GM23338 (cell line): ENCODE measurements around the gene COX7A2. TPM values are rescaled to one million over a fixed set of nuclear protein-coding genes. Genes with fewer than 3 reads are reported as not detected.
A peak's percentile ranks its signal among the peaks of the same experiment; 100 is the strongest.

Experiments
- ATAC-seq: fragments of 200-7000 bp; cut with Tn5 transposase; 3 replicates; pipeline ENCODE4 v1.9.1; 2020
- DNase-seq: peaks from one replicate; pipeline ENCODE4 v3.0.0-alpha.2; 2015; ENCODE audit warnings: low spot score
- H2AFZ ChIP-seq: fragments of 200-600 bp; sonication (generic); 2 replicates; pipeline ENCODE4 v1.8.0; 2016; ENCODE audit warnings: antibody characterized with exemption, mild to moderate bottlenecking, moderate library complexity
- H3F3A ChIP-seq: fragments of 200-600 bp; sonication (generic); replicated peaks from 2 replicates; pipeline ENCODE4 v1.8.0; 2017; ENCODE audit warnings: antibody characterized with exemption, mixed run types, low read depth
- H3K27ac ChIP-seq: fragments of 200-600 bp; sonication (generic); 2 replicates; pipeline ENCODE4 v1.6.1; 2016; ENCODE audit warnings: low read depth
- H3K27me3 ChIP-seq: fragments of 200-600 bp; sonication (generic); 2 replicates; pipeline ENCODE4 v1.8.0; 2016; ENCODE audit warnings: mild to moderate bottlenecking, mixed run types, moderate library complexity; ENCODE audit not compliant: insufficient read depth
- H3K36me3 ChIP-seq: fragments of 200-600 bp; sonication (generic); 2 replicates; pipeline ENCODE4 v1.8.0; 2016; ENCODE audit warnings: mild to moderate bottlenecking; ENCODE audit not compliant: insufficient read depth
- H3K4me1 ChIP-seq: fragments of 200-600 bp; sonication (generic); 2 replicates; pipeline ENCODE4 v1.8.0; 2016; ENCODE audit warnings: mild to moderate bottlenecking, moderate library complexity; ENCODE audit not compliant: insufficient read depth
- H3K4me2 ChIP-seq: fragments of 200-600 bp; sonication (generic); 2 replicates; pipeline ENCODE4 v1.7.1; 2017; ENCODE audit warnings: mixed run types
- H3K4me3 ChIP-seq: fragments of 200-600 bp; sonication (generic); 2 replicates; pipeline ENCODE4 v1.6.1; 2016; ENCODE audit warnings: mixed run types
- H3K79me2 ChIP-seq: fragments of 200-600 bp; sonication (generic); replicated peaks from 2 replicates; pipeline ENCODE4 v1.8.0; 2017; ENCODE audit warnings: mild to moderate bottlenecking; ENCODE audit not compliant: insufficient read depth
- H3K9me2 ChIP-seq: fragments of 200-600 bp; sonication (generic); 2 replicates; pipeline ENCODE4 v1.8.0; 2017; ENCODE audit not compliant: insufficient read depth
- H4K20me1 ChIP-seq: fragments of 200-600 bp; sonication (generic); replicated peaks from 2 replicates; pipeline ENCODE4 v1.8.0; 2017; ENCODE audit warnings: mild to moderate bottlenecking; ENCODE audit not compliant: insufficient read depth
- H3K27ac Mint-ChIP-seq: 2 replicates; pipeline ENCODE4 v1.8.0; 2020; ENCODE audit warnings: inconsistent platforms, mild to moderate bottlenecking, moderate library complexity, mixed read lengths
- H3K27me3 Mint-ChIP-seq: 3 replicates; pipeline ENCODE4 v1.8.0; 2022; ENCODE audit warnings: low read depth, mild to moderate bottlenecking, moderate library complexity, mixed read lengths, inconsistent platforms; ENCODE audit not compliant: insufficient read depth, poor library complexity
- H3K36me3 Mint-ChIP-seq: 3 replicates; pipeline ENCODE4 v1.8.0; 2021; ENCODE audit warnings: low read depth, mild to moderate bottlenecking, inconsistent platforms, moderate library complexity, mixed read lengths
- H3K4me1 Mint-ChIP-seq: 3 replicates; pipeline ENCODE4 v1.8.0; 2020; ENCODE audit warnings: mild to moderate bottlenecking, inconsistent platforms, mixed read lengths
- H3K4me3 Mint-ChIP-seq: 3 replicates; pipeline ENCODE4 v1.8.0; 2021; ENCODE audit warnings: moderate library complexity, mild to moderate bottlenecking, inconsistent platforms, mixed read lengths
- H3K9me3 Mint-ChIP-seq: 3 replicates; pipeline ENCODE4 v1.8.0; 2020; ENCODE audit warnings: moderate library complexity, mild to moderate bottlenecking, inconsistent platforms, mixed read lengths
- CREB1 ChIP-seq: fragments of 250-450 bp; sonication (Bioruptor Pico); IDR thresholded peaks from 2 replicates; pipeline ENCODE4 v1.5.0; 2020; ENCODE audit warnings: low read depth, mild to moderate bottlenecking, moderate library complexity
- EZH2 ChIP-seq: fragments of 200-600 bp; sonication (generic); IDR thresholded peaks from one replicate; pipeline ENCODE4 v1.8.0; 2017; ENCODE audit warnings: antibody characterized with exemption, mild to moderate bottlenecking, low read depth; ENCODE audit not compliant: unreplicated experiment
- EZH2phosphoT487 ChIP-seq: fragments of 200-600 bp; sonication (generic); IDR thresholded peaks from one replicate; pipeline ENCODE4 v1.8.1; 2018; ENCODE audit warnings: antibody characterized with exemption; ENCODE audit not compliant: unreplicated experiment
- NANOG ChIP-seq: IDR thresholded peaks from 2 replicates; pipeline ENCODE4 v1.6.1; 2016; ENCODE audit warnings: antibody characterized with exemption, borderline replicate concordance
- POLR2AphosphoS5 ChIP-seq: IDR thresholded peaks from 2 replicates; pipeline ENCODE4 v1.6.1; 2016; ENCODE audit warnings: antibody characterized with exemption, low read depth
- STAT1 ChIP-seq: IDR thresholded peaks from one replicate; pipeline ENCODE4 v1.6.1; 2016; ENCODE audit warnings: antibody characterized with exemption; ENCODE audit not compliant: unreplicated experiment
- polyA plus RNA-seq: library from polyadenylated mRNA; unstranded; fragments of >200 nt; fragmentation: Nextera tagmentation; extraction: Ambion mirVana; gene quantifications from 2 replicates; pipeline ENCODE4 v1.2.1, GENCODE V29; 2016
- total RNA-seq: library from RNA; depleted of rRNA; stranded (reverse); fragments of >200 nt; shearing (Covaris generic); gene quantifications from 2 replicates; pipeline ENCODE4 v1.2.3, GENCODE V29; 2014
- TF ChIP-seq, protein P1 (sequence below), 2 experiments: fragments of 200-600 bp in 1 of 2; sonication (generic) in 1 of 2; conservative IDR thresholded peaks; 2 replicates each; pipeline versions ENCODE4 v1.5.1 to v1.6.1; 2016 to 2017; ENCODE audit warnings: antibody characterized with exemption in 2 of 2, low read depth in 2 of 2, mild to moderate bottlenecking in 2 of 2, moderate library complexity in 1 of 2
- TF ChIP-seq, protein P2 (sequence below): IDR thresholded peaks from 2 replicates; pipeline ENCODE4 v1.6.1; 2016; ENCODE audit warnings: antibody characterized with exemption
- TF ChIP-seq, protein P3 (sequence below): IDR thresholded peaks from one replicate; pipeline ENCODE4 v1.6.1; 2018; ENCODE audit warnings: antibody characterized with exemption; ENCODE audit not compliant: unreplicated experiment

The COX7A2 gene
- total and polyA plus RNA-seq, 2 experiments from 2014 or later, result 93.7 to 963 TPM

- H3K4me3 Mint-ChIP-seq, result no peak overlapping the region; the same call in 2 of the 3 replicates
- Histone ChIP-seq H4K20me1 (no peaks in the 10 kb centered on the region), H3K9me2 (0 out of 2 replicates have a peak, but pooled peaks cover 4% of the 10 kb centered on the region), H3K36me3 (no peaks in the 10 kb centered on the region), H3K27me3 (no peaks in the 10 kb centered on the region), H3K27ac (no peak overlapping the region), H3K79me2 (peaks cover 71% of the 10 kb centered on the region), H3K4me2 (peak overlapping the region; percentile 22), H2AFZ (no peak overlapping the region), H3K4me1 (peaks cover 24% of the 10 kb centered on the region), H3F3A (no peaks in the 10 kb centered on the region), H3K4me3 (no peak overlapping the region)
- peak; percentile 71 for DNase-seq
- H3K27ac Mint-ChIP-seq, result no peak overlapping the region
- peaks cover 26% of the 10 kb centered on the region for H3K36me3 Mint-ChIP-seq
- peaks cover 4% of the 10 kb centered on the region; the same call in 2 of the 3 replicates for H3K9me3 Mint-ChIP-seq
- peaks cover 25% of the 10 kb centered on the region for H3K4me1 Mint-ChIP-seq
- H3K27me3 Mint-ChIP-seq, result no peaks in the 10 kb centered on the region
- ATAC-seq, result peak; percentile 36; the same call in 2 of the 3 replicates
- TF ChIP-seq, protein P1, sequence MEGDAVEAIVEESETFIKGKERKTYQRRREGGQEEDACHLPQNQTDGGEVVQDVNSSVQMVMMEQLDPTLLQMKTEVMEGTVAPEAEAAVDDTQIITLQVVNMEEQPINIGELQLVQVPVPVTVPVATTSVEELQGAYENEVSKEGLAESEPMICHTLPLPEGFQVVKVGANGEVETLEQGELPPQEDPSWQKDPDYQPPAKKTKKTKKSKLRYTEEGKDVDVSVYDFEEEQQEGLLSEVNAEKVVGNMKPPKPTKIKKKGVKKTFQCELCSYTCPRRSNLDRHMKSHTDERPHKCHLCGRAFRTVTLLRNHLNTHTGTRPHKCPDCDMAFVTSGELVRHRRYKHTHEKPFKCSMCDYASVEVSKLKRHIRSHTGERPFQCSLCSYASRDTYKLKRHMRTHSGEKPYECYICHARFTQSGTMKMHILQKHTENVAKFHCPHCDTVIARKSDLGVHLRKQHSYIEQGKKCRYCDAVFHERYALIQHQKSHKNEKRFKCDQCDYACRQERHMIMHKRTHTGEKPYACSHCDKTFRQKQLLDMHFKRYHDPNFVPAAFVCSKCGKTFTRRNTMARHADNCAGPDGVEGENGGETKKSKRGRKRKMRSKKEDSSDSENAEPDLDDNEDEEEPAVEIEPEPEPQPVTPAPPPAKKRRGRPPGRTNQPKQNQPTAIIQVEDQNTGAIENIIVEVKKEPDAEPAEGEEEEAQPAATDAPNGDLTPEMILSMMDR (conservative IDR thresholded peaks at IDR 0.05; ENCODE audit: low read depth in 2 of 2), result peak; percentile 61 to 91
- no peak for TF ChIP-seq POLR2AphosphoS5
These were observed 23.2 kb upstream of the COX7A2 start for GRCh38 chr6:75266716-75267291.

- Histone ChIP-seq H2AFZ (no peak overlapping the region), H3F3A (no peaks in the 10 kb centered on the region), H3K9me2 (no peaks in the 10 kb centered on the region), H3K27me3 (no peaks in the 10 kb centered on the region), H3K36me3 (peaks cover 6% of the 10 kb centered on the region; the same call in 1 of the 2 replicates), H3K79me2 (peaks cover 38% of the 10 kb centered on the region), H3K4me1 (peaks cover 12% of the 10 kb centered on the region), H4K20me1 (no peaks in the 10 kb centered on the region), H3K4me3 (no peak overlapping the region), H3K27ac (no peak overlapping the region), H3K4me2 (no peak overlapping the region)
- H3K27me3 Mint-ChIP-seq, result no peaks in the 10 kb centered on the region
- DNase-seq, result no peak
- H3K27ac Mint-ChIP-seq, result no peak overlapping the region
- no peak overlapping the region for H3K4me3 Mint-ChIP-seq
- H3K36me3 Mint-ChIP-seq, result peaks cover 15% of the 10 kb centered on the region
- H3K9me3 Mint-ChIP-seq, result no peaks in the 10 kb centered on the region
- peaks cover 16% of the 10 kb centered on the region; the same call in 2 of the 3 replicates for H3K4me1 Mint-ChIP-seq
- ATAC-seq, result no peak
- TF ChIP-seq EZH2 (no peak), EZH2phosphoT487 (no peak), CREB1 (CRISPR knock-in tag) (no peak), NANOG (no peak), STAT1 (no peak)
- TF ChIP-seq, protein P2, sequence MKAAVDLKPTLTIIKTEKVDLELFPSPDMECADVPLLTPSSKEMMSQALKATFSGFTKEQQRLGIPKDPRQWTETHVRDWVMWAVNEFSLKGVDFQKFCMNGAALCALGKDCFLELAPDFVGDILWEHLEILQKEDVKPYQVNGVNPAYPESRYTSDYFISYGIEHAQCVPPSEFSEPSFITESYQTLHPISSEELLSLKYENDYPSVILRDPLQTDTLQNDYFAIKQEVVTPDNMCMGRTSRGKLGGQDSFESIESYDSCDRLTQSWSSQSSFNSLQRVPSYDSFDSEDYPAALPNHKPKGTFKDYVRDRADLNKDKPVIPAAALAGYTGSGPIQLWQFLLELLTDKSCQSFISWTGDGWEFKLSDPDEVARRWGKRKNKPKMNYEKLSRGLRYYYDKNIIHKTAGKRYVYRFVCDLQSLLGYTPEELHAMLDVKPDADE, result no peak
- TF ChIP-seq, protein P3, sequence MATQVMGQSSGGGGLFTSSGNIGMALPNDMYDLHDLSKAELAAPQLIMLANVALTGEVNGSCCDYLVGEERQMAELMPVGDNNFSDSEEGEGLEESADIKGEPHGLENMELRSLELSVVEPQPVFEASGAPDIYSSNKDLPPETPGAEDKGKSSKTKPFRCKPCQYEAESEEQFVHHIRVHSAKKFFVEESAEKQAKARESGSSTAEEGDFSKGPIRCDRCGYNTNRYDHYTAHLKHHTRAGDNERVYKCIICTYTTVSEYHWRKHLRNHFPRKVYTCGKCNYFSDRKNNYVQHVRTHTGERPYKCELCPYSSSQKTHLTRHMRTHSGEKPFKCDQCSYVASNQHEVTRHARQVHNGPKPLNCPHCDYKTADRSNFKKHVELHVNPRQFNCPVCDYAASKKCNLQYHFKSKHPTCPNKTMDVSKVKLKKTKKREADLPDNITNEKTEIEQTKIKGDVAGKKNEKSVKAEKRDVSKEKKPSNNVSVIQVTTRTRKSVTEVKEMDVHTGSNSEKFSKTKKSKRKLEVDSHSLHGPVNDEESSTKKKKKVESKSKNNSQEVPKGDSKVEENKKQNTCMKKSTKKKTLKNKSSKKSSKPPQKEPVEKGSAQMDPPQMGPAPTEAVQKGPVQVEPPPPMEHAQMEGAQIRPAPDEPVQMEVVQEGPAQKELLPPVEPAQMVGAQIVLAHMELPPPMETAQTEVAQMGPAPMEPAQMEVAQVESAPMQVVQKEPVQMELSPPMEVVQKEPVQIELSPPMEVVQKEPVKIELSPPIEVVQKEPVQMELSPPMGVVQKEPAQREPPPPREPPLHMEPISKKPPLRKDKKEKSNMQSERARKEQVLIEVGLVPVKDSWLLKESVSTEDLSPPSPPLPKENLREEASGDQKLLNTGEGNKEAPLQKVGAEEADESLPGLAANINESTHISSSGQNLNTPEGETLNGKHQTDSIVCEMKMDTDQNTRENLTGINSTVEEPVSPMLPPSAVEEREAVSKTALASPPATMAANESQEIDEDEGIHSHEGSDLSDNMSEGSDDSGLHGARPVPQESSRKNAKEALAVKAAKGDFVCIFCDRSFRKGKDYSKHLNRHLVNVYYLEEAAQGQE, result no peak
These were observed 19.8 kb upstream of the COX7A2 start for GRCh38 chr6:75263401-75263750.
